B cell (primary cell): ENCODE results near the gene RPSA. TPM values are rescaled to one million over a fixed set of nuclear protein-coding genes. Genes with fewer than 3 reads are reported as not detected.

ENCODE experiments used
- ATAC-seq: fragments of 200-7000 bp; cut with Tn5 transposase; one replicate; pipeline ENCODE4 v1.10.0; 2021; ENCODE audit warnings: low read depth, mild to moderate bottlenecking, moderate number of reproducible peaks, moderate library complexity
- CTCF ChIA-PET: fragments of 350-600 bp; sonication (Branson Sonifier 250); formaldehyde crosslinking; loops from one replicate; lab custom pipeline; 2021; ENCODE audit warnings: antibody characterized with exemption, inconsistent platforms; lab: Charles Lee
- POLR2A ChIA-PET: fragments of 350-600 bp; sonication (Branson Sonifier 250); formaldehyde crosslinking; loops from one replicate; lab custom pipeline; 2021; ENCODE audit warnings: antibody characterized with exemption; lab: Charles Lee
- DNase-seq: peaks from one replicate; pipeline ENCODE4 v3.0.0; 2013
- H2AFZ ChIP-seq: 2 replicates; pipeline ENCODE4 v1.6.1; 2012; ENCODE audit warnings: mild to moderate bottlenecking, low read depth, low read length; ENCODE audit not compliant: insufficient read depth, poor library complexity, severe bottlenecking
- H3K27ac ChIP-seq, 2 donors: 1 replicate in 1 of 2; 2 replicates in 1 of 2; pipeline ENCODE4 v1.5.1; 2012 to 2013; ENCODE audit warnings: low read length in 2 of 2, mild to moderate bottlenecking in 2 of 2, moderate library complexity in 1 of 2
- H3K27me3 ChIP-seq, 4 experiments: fragments of 200-600 bp in 1 of 4; sonication (generic) in 1 of 4; replicated peaks in 1 of 4; 1 replicate in 2 of 4; 2 replicates in 2 of 4; pipeline versions ENCODE4 v1.6.1 to v1.7.0; 2013 to 2016; ENCODE audit warnings: low read length in 3 of 4, mild to moderate bottlenecking in 2 of 4, mixed read lengths in 1 of 4, moderate library complexity in 1 of 4; ENCODE audit not compliant: insufficient read depth in 4 of 4, control insufficient read depth in 3 of 4; ENCODE audit errors: control extremely low read depth in 1 of 4
- H3K36me3 ChIP-seq, 2 experiments: replicated peaks in 1 of 2; 1 replicate in 1 of 2; 2 replicates in 1 of 2; pipeline versions ENCODE4 v1.6.1 to v1.7.1; 2013; ENCODE audit warnings: low read length in 1 of 2; ENCODE audit not compliant: insufficient read depth in 2 of 2, control insufficient read depth in 1 of 2; ENCODE audit errors: control extremely low read depth in 1 of 2, extremely low read depth in 1 of 2
- H3K4me1 ChIP-seq, 2 donors: fragments of 200-600 bp in 1 of 2; sonication (generic) in 1 of 2; 1 replicate in 1 of 2; 2 replicates in 1 of 2; pipeline versions ENCODE4 v1.5.1 to v1.6.1; 2013 to 2017; ENCODE audit warnings: low read length in 2 of 2; ENCODE audit not compliant: control insufficient read depth in 2 of 2, insufficient read depth in 2 of 2
- H3K4me2 ChIP-seq: replicated peaks from 2 replicates; pipeline ENCODE3; 2012; ENCODE audit warnings: mild to moderate bottlenecking, low read depth, low read length; ENCODE audit not compliant: poor library complexity, severe bottlenecking
- H3K4me3 ChIP-seq, 5 experiments: fragments of 200-600 bp in 1 of 5; sonication (generic) in 1 of 5; 1 replicate in 3 of 5; 2 replicates in 2 of 5; pipeline versions ENCODE4 v1.5.1 to v1.7.0; 2011 to 2016; ENCODE audit warnings: low read length in 4 of 5, mild to moderate bottlenecking in 4 of 5, low read depth in 2 of 5, control low read depth in 1 of 5, moderate library complexity in 1 of 5; ENCODE audit not compliant: insufficient read depth in 1 of 5; ENCODE audit errors: control extremely low read depth in 1 of 5, extremely low read depth in 1 of 5
- H3K79me2 ChIP-seq: fragments of 200-600 bp; sonication (generic); one replicate; pipeline ENCODE4 v1.6.0; 2016; ENCODE audit warnings: low read length; ENCODE audit not compliant: control insufficient read depth, insufficient read depth
- H3K9ac ChIP-seq: fragments of 200-600 bp; sonication (generic); 2 replicates; pipeline ENCODE4 v1.6.1; 2017; ENCODE audit warnings: mild to moderate bottlenecking, low read length, moderate library complexity
- H3K9me3 ChIP-seq, 3 donors: one replicate each; pipeline versions ENCODE4 v1.6.1 to v1.7.1; 2013; ENCODE audit warnings: low read length in 2 of 3; ENCODE audit not compliant: control insufficient read depth in 2 of 3, insufficient read depth in 1 of 3; ENCODE audit errors: control extremely low read depth in 1 of 3
- H4K20me1 ChIP-seq: 2 replicates; pipeline ENCODE4 v1.6.0; 2012; ENCODE audit warnings: mild to moderate bottlenecking, low read length; ENCODE audit not compliant: insufficient read depth, control insufficient read depth, poor library complexity, severe bottlenecking
- H3K27ac Mint-ChIP-seq: one replicate; pipeline ENCODE4 v1.8.0; 2021; ENCODE audit warnings: mixed read lengths
- H3K27me3 Mint-ChIP-seq: one replicate; pipeline ENCODE4 v1.8.0; 2021; ENCODE audit warnings: mixed read lengths
- H3K4me1 Mint-ChIP-seq: one replicate; pipeline ENCODE4 v1.8.0; 2021; ENCODE audit warnings: mixed read lengths
- H3K4me3 Mint-ChIP-seq: one replicate; pipeline ENCODE4 v1.8.0; 2021; ENCODE audit warnings: mixed read lengths
- H3K9me3 Mint-ChIP-seq: one replicate; pipeline ENCODE4 v1.8.0; 2022; ENCODE audit warnings: mixed read lengths; ENCODE audit not compliant: insufficient read depth
- EZH2 ChIP-seq: IDR thresholded peaks from 2 replicates; pipeline ENCODE4 v1.6.1; 2012; ENCODE audit warnings: borderline replicate concordance, low read depth, mild to moderate bottlenecking, moderate library complexity, low read length; ENCODE audit not compliant: insufficient read depth, poor library complexity, severe bottlenecking
- WGBS: methylation state at CpG from one replicate; pipeline ENCODE4 v1.1.5; 2013; ENCODE audit warnings: missing lambda C conversion rate; ENCODE audit not compliant: insufficient coverage; 5-methylcytosine and 5-hydroxymethylcytosine counted together
- intact Hi-C: fragments of 100-400 bp; cut with micrococcal nuclease; formaldehyde crosslinking; loops from one replicate; pipeline ENCODE4 v1.10.0; 2022
- polyA plus RNA-seq: library from polyadenylated mRNA; depleted of rRNA; stranded (reverse); fragments of >200 nt; gene quantifications from 2 replicates; pipeline ENCODE4 v1.2.3, GENCODE V29; 2012
- total RNA-seq, 2 donors: library from RNA; stranded (reverse); fragments of 120-200 nt in 1 of 2; gene quantifications; 1 replicate in 1 of 2; 2 replicates in 1 of 2; pipeline versions ENCODE4 v1.2.3 to v1.2.4, GENCODE V29; 2013 to 2022
- TF ChIP-seq, protein P1 (sequence below): fragments of 200-600 bp; IDR thresholded peaks from one replicate; pipeline ENCODE4 v1.8.0; 2022; ENCODE audit warnings: antibody characterized with exemption, mild to moderate bottlenecking

The RPSA gene
- total and polyA plus RNA-seq, 2 donors (not counting 1 experiment from before 2014, with no cell fraction given): 1,460 to 2,522 TPM

DNA sequence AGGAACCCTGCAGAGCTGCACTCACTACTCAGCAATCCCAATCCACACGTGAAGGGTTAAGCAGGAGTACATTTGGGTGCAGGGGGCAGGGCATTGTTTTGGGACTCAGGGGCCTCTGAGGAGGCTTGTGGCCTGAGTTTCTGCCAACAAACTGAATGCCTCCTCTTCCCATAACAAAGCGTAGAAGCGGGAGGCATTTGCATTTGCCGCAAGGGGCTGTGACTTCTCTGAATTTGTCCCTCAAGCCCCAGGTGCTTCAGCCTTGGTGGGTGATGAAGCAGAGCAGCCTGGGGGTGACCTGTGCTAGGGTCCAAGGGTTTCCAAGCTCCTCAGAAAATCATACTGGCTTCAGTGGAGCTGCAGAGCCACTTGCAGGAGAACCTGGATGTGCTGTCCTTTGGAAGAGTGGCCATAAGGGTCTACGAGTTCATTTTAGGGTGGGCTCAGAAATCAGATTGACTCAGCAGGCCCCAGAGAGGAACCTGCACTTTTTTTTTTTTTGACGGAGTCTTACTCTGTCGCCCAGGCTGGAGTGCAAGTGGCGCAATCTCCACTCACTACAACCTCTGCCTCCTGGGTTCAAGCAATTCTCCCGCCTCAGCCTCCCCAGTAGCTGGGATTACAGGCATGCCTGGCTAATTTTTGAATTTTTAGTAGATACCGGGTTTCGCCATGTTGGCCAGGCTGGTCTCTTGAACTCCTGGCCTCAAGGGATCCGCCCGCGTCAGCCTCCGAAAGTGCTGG, 1.4 kb upstream of the RPSA start:
- Histone ChIP-seq H3K4me1 (peaks cover 22 to 31% of the 10 kb centered on the region in 2 donors), H3K36me3 (peaks cover 6 to 27% of the 10 kb centered on the region in 2 experiments), H2AFZ (no peak overlapping the region), H3K4me2 (no peak overlapping the region), H4K20me1 (peaks cover 29% of the 10 kb centered on the region), H3K9me3 (no peaks in the 10 kb centered on the region), H3K27me3 (no peaks in the 10 kb centered on the region), H3K9ac (no peak overlapping the region), H3K79me2 (peaks cover 33% of the 10 kb centered on the region), H3K4me3 (no peak overlapping the region), H3K27ac (no peak overlapping the region)
- ATAC-seq: no peak
- H3K27me3 Mint-ChIP-seq: no peaks in the 10 kb centered on the region
- CTCF ChIA-PET: interaction anchor here (0.6 to 1.6 kb wide), 5 partner anchors 9 to 286 kb away, joined by 3 to 5 read pairs (median 3); no protein-coding TSS in a partner anchor
- POLR2A ChIA-PET: interaction anchor here (0.7 to 2.4 kb wide), 3 partner anchors 12 to 41 kb away, joined by 8 to 17 read pairs (median 12); no protein-coding TSS in a partner anchor
- peak overlapping the region; percentile 56 for H3K27ac Mint-ChIP-seq
- no peak overlapping the region for H3K4me3 Mint-ChIP-seq
- no peaks in the 10 kb centered on the region for H3K9me3 Mint-ChIP-seq
- DNase-seq: no peak
- TF ChIP-seq, protein P1, sequence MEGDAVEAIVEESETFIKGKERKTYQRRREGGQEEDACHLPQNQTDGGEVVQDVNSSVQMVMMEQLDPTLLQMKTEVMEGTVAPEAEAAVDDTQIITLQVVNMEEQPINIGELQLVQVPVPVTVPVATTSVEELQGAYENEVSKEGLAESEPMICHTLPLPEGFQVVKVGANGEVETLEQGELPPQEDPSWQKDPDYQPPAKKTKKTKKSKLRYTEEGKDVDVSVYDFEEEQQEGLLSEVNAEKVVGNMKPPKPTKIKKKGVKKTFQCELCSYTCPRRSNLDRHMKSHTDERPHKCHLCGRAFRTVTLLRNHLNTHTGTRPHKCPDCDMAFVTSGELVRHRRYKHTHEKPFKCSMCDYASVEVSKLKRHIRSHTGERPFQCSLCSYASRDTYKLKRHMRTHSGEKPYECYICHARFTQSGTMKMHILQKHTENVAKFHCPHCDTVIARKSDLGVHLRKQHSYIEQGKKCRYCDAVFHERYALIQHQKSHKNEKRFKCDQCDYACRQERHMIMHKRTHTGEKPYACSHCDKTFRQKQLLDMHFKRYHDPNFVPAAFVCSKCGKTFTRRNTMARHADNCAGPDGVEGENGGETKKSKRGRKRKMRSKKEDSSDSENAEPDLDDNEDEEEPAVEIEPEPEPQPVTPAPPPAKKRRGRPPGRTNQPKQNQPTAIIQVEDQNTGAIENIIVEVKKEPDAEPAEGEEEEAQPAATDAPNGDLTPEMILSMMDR: no peak
- TF ChIP-seq EZH2: no peak
- intact Hi-C loops: loop anchor here (5.0 kb wide), 1 partner anchor 1268 kb away; the partner anchor contains the start of genes ACAA1 and MYD88
- WGBS: 100% methylated on average over 5 of the region's 15 CpGs
- H3K4me1 Mint-ChIP-seq: peaks cover 27% of the 10 kb centered on the region
